ENCODE data around the gene TAF4. TPM values are rescaled to one million over a fixed set of nuclear protein-coding genes. Genes with fewer than 3 reads are reported as not detected.

The TAF4 gene
- 10 to 100 TPM; 18.0 to 20.1 (median 18.3) TPM for polyA plus RNA-seq (ENCODE audit: insufficient read length in 3 of 3)
- long read RNA-seq, donor 1 = 0 reads
- long read RNA-seq, donor 2 = 0 reads
- long read RNA-seq, donor 3, full-length matches to known transcripts = 2 of 2 reads
- long read RNA-seq, donor 3, partial matches to known transcripts = 0 of 2 reads
- long read RNA-seq, donor 3, other reads (novel, unspliced or antisense) = 0 of 2 reads
- long read RNA-seq, donor 4, partial matches to known transcripts = 8 of 16 reads
- long read RNA-seq, donor 4, other reads (novel, unspliced or antisense) = 6 of 16 reads
- long read RNA-seq, donor 5, partial matches to known transcripts = 49 of 50 reads
- long read RNA-seq, donor 5, other reads (novel, unspliced or antisense) = 0 of 50 reads
- long read RNA-seq, donor 6 = 0 reads
- long read RNA-seq, donor 7, partial matches to known transcripts = 5 of 5 reads
- long read RNA-seq, donor 7, other reads (novel, unspliced or antisense) = 0 of 5 reads
- long read RNA-seq, donor 8 = 0 reads
- long read RNA-seq, donor 9, partial matches to known transcripts = 0 of 1 reads
- long read RNA-seq, donor 9, other reads (novel, unspliced or antisense) = 0 of 1 reads
- long read RNA-seq, donor 10, partial matches to known transcripts = 0 of 3 reads
- long read RNA-seq, donor 10, other reads (novel, unspliced or antisense) = 0 of 3 reads
- long read RNA-seq, donor 11, full-length matches to known transcripts = 1 of 1 reads
- long read RNA-seq, donor 11, partial matches to known transcripts = 0 of 1 reads
- long read RNA-seq, donor 11, other reads (novel, unspliced or antisense) = 0 of 1 reads
- long read RNA-seq, donor 12 = 0 reads
- long read RNA-seq, donor 13, partial matches to known transcripts = 0 of 2 reads
- long read RNA-seq, donor 13, other reads (novel, unspliced or antisense) = 0 of 2 reads
- long read RNA-seq, donor 14 = 0 reads
- long read RNA-seq, donor 15, partial matches to known transcripts = 5 of 6 reads
- long read RNA-seq, donor 15, other reads (novel, unspliced or antisense) = 0 of 6 reads
- long read RNA-seq, donor 16, partial matches to known transcripts = 52 of 79 reads
- long read RNA-seq, donor 16, other reads (novel, unspliced or antisense) = 23 of 79 reads

- DNase-seq (ENCODE audit: extremely low read depth in 1 of 11, low read depth in 9 of 11, low spot score in 4 of 11) = peak in 7 of 11 donors; percentile 52 to 74 (median 68)
These were observed at the start of gene TAF4 for GRCh38 chr20:62065674-62066338. TSS of gene TAF4 (minus strand) at chr20:62065881. CDS start at chr20:62065810, 71 bp downstream.

DNA sequence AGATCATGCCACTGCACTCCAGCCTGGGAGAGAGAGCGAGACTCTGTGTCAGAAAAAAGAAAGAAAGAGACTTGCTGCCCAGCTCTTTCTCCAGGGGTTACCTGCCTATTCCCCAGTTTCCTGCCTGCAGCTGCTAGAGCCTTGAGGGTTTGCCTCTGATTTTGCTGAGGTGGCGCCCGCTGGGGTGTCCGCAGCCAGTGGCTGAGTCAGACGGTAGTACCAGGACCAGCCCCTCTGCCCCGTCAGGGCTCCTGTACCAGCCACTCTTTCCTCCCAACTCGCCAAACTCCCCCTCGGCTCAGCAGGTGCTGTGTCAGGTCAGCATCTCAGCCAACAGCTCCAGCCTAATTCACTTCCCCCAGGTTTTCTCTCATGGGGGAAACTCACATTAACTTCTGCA, 49.2 kb upstream of the TAF4 start:
- DNase-seq (ENCODE audit: extremely low read depth in 1 of 11, low read depth in 9 of 11, low spot score in 4 of 11) = no peak

DNA sequence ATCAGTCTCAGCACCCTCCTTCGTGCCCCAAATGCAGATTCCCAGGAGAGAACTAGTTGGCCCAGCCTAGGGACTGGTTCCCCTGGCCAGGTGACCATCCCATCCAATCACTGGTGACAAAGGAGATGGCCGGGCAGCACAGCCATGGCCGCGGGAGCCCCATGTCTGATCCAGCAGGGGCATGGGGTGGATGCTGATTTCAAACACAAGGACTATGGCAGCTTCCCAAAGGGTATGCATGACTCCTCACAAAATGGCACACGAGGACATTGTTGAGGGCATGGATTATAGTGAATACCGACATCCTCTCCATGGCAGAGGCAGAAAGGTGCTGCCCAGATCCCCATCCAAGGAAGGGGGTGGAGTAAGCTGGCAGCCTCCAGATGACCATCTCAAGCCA, 46.7 kb upstream of the TAF4 start:
- no peak for DNase-seq (ENCODE audit: extremely low read depth in 1 of 11, low read depth in 9 of 11, low spot score in 4 of 11)

- no peak for DNase-seq (ENCODE audit: extremely low read depth in 1 of 11, low read depth in 9 of 11, low spot score in 4 of 11)
These were observed 45.5 kb upstream of the TAF4 start for GRCh38 chr20:62111148-62111547.

GRCh38 chr20:62105592-62105991, 39.9 kb upstream of the TAF4 start:
- DNase-seq (ENCODE audit: extremely low read depth in 1 of 11, low read depth in 9 of 11, low spot score in 4 of 11) = no peak

GRCh38 chr20:62104791-62105345, 39.2 kb upstream of the TAF4 start:
- no peak for DNase-seq (ENCODE audit: extremely low read depth in 1 of 11, low read depth in 9 of 11, low spot score in 4 of 11)

DNA sequence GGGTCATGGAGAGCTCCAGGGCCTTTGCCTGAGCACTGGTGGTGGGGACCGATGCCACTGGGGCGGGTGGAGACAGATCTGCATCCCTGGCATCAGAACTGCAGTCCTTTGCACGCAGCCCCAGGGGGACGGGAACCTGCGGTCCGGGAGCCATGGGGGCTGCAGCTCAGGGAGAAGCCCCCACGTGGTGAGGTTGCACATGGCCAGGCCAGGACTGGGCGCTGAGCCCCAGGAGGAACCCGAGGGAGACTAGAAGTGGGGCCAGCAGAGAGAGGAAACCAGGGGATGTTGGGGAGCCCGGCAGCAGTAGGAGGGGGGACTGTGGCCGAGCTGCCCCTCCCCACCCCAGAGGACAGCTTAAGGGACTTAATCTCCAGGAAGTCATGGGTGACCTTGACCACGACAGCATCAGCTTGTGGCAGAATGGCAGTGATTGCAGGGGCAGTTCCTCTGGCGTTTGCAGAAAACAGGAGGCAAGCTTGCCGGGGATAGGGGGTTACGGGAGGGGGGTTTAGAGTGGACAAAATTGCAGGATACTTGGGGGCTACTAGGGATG, 38.6 kb upstream of the TAF4 start:
- no peak for DNase-seq (ENCODE audit: extremely low read depth in 1 of 11, low read depth in 9 of 11, low spot score in 4 of 11)

DNA sequence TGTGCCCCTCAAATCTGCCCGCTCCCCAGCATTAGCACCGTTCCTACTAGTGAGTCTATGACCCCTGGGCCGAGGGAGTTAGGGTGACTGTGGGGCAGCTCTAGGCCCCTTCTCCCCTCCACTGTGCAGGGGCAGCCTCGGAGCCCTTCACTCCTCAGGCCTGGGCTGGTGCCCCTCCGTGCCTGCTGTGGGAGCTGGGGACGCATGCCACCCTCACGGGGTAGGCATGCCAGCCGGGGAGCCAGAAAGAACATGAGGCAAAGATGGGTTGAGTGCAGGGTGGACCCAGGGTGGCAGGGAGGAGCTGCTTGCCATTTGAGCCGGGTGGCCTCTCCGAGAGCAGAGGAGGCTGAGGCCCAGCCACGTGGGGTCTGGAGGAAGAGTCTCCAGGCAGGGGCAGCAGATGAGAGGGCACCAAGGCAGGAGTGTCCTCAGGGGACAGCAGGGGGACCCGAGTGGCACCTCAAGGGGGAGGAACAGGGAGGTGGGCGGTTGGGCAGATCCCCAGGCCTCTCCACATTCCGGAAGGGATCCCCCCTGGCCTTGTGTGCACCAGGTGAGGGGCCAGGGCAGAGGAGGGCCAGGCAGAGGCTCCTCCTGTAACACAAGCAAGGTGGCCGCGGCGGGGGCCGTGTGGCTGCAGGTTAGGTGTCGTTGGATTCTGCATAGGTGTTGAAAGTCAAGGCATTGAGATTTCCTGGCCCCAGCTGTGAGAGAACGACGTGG, 38.0 kb upstream of the TAF4 start:
- DNase-seq (ENCODE audit: extremely low read depth in 1 of 11, low read depth in 9 of 11, low spot score in 4 of 11) = no peak

DNA sequence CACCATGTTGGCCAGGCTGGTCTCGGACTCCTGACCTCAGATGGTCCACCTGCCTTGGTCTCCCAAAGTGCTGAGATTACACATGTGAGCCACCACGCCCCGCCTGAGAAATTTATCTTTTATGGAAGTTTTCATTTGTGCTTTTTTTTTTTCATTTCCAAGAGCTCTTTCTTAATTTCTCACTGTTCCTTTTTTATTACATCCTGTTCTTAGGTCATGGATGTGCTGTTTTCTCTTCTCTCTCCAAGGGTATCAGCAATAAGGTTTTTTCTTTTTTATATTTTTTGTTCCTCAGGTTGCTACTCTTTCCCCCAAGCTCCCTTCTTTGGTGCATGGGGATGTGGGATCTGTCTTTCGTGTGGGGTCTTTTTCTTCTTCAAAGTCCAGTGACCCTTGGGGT, 35.4 kb upstream of the TAF4 start:
- no peak for DNase-seq (ENCODE audit: extremely low read depth in 1 of 11, low read depth in 9 of 11, low spot score in 4 of 11)

DNA sequence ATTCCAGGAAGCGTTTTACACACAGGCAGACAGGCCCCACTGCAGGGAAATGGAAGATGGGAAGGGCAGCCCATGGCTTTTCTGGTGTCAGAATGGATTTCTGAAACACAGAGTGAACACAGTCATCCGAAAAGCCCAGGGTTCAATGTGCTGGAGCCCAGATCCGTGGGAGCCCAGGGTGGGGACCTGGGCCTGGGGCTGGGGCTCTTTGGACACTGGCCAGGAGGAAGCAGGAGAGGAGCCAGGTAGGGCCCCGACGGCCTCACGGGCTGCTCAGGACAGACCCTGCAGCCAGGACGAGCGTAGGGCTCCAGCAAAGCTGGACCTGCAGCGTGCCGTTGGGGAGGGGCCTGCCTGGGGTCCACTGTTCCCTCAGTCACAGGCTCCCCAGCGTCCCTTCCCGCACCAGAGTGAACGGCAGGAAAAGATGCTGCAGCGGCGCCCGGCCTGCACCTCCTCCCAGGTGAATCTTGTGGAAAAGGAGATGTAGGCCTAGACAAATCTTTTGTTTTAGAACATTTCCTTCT, 32.3 kb upstream of the TAF4 start:
- DNase-seq (ENCODE audit: extremely low read depth in 1 of 11, low read depth in 9 of 11, low spot score in 4 of 11) = no peak

- DNase-seq (ENCODE audit: extremely low read depth in 1 of 11, low read depth in 9 of 11, low spot score in 4 of 11) = no peak
These were observed 31.0 kb upstream of the TAF4 start for GRCh38 chr20:62096421-62097380.

DNA sequence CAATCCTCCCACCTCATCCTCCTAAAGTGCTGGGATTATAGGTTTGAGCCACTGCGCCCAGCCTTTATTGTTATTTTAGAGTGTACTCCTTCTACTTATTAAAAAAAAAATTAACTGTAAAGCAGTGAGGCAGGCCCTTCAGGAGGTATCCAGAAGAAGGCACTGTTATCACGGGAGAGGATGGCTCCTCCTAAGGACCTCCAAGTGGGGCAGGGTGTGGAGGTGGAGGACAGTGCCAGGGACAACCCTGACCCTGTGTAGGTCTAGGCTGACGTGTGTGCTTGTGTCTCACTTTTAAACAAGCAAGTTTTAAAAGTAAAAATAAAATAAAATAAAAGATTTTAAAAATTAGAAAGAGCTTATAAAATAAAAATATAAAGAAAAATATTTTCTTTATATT, 23.7 kb upstream of the TAF4 start:
- DNase-seq (ENCODE audit: extremely low read depth in 1 of 11, low read depth in 9 of 11, low spot score in 4 of 11) = no peak

DNA sequence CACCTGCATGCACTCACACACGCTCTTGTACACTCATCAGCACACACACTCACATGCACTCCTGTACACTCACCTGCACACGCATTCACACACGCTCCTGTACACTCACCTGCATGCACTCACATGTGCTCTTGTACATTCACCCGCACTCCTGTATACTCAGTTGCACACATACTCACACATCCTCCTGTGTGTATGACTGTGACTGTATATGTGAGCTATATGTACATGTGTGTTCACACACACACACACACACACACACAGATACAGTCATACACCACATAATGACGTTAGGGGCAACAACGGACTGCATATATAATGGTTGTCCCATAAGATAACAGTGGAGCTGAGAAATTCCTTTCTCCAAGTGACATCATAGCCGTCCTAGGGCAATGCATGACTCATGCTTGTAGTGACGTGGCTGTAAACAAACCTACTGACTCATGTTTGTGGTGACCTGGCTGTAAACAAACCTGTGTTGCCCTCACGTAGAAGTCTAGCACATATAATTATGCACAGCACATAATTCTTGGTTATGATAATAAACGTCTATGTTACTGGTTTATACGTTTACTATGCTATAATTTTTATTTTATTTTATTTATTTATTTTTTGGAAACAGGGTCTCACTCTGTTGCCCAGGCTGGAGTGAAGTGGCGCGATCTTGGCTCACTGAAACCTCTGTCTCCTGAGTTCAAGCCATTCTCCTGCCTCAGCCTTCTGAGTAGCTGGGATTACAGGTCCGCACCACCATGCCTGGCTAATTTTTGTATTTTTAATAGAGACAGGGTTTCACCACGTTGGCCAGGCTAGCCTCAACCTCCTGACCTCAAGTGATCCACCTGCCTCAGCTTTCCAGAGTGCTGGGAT, 22.8 kb upstream of the TAF4 start:
- DNase-seq (ENCODE audit: extremely low read depth in 1 of 11, low read depth in 9 of 11, low spot score in 4 of 11) = no peak

GRCh38 chr20:62087632-62088031, 22.0 kb upstream of the TAF4 start:
- no peak for DNase-seq (ENCODE audit: extremely low read depth in 1 of 11, low read depth in 9 of 11, low spot score in 4 of 11)

GRCh38 chr20:62087227-62087626, 21.5 kb upstream of the TAF4 start:
- no peak for DNase-seq (ENCODE audit: extremely low read depth in 1 of 11, low read depth in 9 of 11, low spot score in 4 of 11)

GRCh38 chr20:62085206-62085605, 19.5 kb upstream of the TAF4 start:
- no peak for DNase-seq (ENCODE audit: extremely low read depth in 1 of 11, low read depth in 9 of 11, low spot score in 4 of 11)
